Spleen (tissue), 7 donors: ENCODE results near the gene SRXN1.

Source experiments
- POLR2A ChIP-seq, 3 donors: fragments of 450-650 bp; IDR thresholded peaks; one replicate each; pipeline ENCODE4 v1.5.1; 2017; ENCODE audit warnings: antibody characterized with exemption in 3 of 3, mild to moderate bottlenecking in 1 of 3
- POLR2AphosphoS5 ChIP-seq, 3 donors: sonication (generic); formaldehyde crosslinking; IDR thresholded peaks; one replicate each; pipeline ENCODE4 v1.5.1; 2017; ENCODE audit warnings: antibody characterized with exemption in 3 of 3
- TF ChIP-seq, protein P1 (sequence below), 11 experiments: fragments of 200-600 bp in 7 of 11; fragments of 450-650 bp in 4 of 11; sonication (generic) in 4 of 11; IDR thresholded peaks in 8 of 11; conservative IDR thresholded peaks in 3 of 11; 1 replicate in 7 of 11; 2 replicates in 4 of 11; pipeline versions ENCODE4 v1.4.0 to v1.8.0; 2016 to 2021; ENCODE audit warnings: antibody characterized with exemption in 11 of 11, inconsistent platforms in 4 of 11, mild to moderate bottlenecking in 1 of 11
- donor health status: DM: no; HTN: no; CAD: no; lungs with moderate emphysema.
- donor health status: DM: no; HTN: no; CAD: no.
- donor health status: DM: no; HTN: no; CAD: no.

DNA sequence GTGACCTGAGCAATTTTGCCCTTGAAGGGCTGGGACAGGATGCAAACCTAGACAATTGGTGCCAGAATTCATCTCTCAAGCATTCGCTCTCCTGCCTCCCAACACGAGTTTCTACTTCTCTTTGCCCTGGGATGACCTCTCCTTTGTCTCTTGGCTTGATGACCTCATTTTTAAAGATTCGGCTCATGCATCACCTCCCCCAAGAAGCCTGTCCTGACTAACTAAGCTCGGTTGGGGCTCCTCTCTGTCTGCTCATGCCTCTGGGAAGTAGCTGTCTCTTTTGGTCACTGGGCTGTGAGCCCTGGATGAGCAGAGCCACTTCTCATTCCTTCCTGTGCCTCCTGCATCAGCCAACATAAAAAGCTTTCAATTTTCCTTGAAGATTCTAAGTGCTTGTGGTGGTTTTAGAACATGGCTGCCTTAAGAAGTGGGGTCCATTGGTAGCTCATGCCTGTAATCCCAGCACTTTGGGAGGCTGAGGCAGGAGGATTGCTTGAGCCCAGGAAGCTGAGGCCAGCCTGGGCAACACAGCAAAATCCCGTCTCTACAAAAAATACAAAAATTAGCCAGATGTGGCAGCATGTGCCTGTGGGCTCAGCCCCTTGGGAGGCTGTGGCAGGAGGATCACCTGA is 31.8 kb downstream of the SRXN1 start:
- TF ChIP-seq POLR2AphosphoS5 (IDR thresholded peaks at IDR 0.05) = no peak
- no peak for TF ChIP-seq POLR2A (IDR thresholded peaks at IDR 0.05)
- TF ChIP-seq, protein P1, sequence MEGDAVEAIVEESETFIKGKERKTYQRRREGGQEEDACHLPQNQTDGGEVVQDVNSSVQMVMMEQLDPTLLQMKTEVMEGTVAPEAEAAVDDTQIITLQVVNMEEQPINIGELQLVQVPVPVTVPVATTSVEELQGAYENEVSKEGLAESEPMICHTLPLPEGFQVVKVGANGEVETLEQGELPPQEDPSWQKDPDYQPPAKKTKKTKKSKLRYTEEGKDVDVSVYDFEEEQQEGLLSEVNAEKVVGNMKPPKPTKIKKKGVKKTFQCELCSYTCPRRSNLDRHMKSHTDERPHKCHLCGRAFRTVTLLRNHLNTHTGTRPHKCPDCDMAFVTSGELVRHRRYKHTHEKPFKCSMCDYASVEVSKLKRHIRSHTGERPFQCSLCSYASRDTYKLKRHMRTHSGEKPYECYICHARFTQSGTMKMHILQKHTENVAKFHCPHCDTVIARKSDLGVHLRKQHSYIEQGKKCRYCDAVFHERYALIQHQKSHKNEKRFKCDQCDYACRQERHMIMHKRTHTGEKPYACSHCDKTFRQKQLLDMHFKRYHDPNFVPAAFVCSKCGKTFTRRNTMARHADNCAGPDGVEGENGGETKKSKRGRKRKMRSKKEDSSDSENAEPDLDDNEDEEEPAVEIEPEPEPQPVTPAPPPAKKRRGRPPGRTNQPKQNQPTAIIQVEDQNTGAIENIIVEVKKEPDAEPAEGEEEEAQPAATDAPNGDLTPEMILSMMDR (IDR thresholded peaks at IDR 0.05 in 8 of 11, conservative IDR thresholded peaks at IDR 0.05 in 3 of 11) = no peak
